BJ (cell line): ENCODE results near the gene MAPK14. TPM values are rescaled to one million over a fixed set of nuclear protein-coding genes. Genes with fewer than 3 reads are reported as not detected.

ENCODE experiments used
- CTCF ChIA-PET: fragments of 350-600 bp; formaldehyde crosslinking; extraction: SDS; loops from one replicate; lab custom pipeline; 2021; ENCODE audit warnings: antibody characterized with exemption, inconsistent platforms; lab: Yijun Ruan, JAX
- POLR2A ChIA-PET: fragments of 300-600 bp; sonication (Branson Sonifier 250); formaldehyde crosslinking; extraction: SDS; loops from one replicate; lab custom pipeline; 2021; ENCODE audit warnings: antibody characterized with exemption; lab: Charles Lee
- DNase-seq: peaks from one replicate; pipeline ENCODE4 v3.0.0-alpha.2; 2011; ENCODE audit warnings: low read depth
- H3K27me3 ChIP-seq: 2 replicates; pipeline ENCODE4 v1.6.0; 2011; ENCODE audit warnings: low read length; ENCODE audit not compliant: control insufficient read depth, insufficient read depth
- H3K36me3 ChIP-seq: 2 replicates; pipeline ENCODE4 v1.5.1; 2011; ENCODE audit warnings: low read length; ENCODE audit not compliant: control insufficient read depth, insufficient read depth
- H3K4me3 ChIP-seq: 2 replicates; pipeline ENCODE4 v1.5.1; 2011; ENCODE audit warnings: low read depth, mild to moderate bottlenecking, control low read depth, low read length
- polyA plus RNA-seq: library from polyadenylated mRNA; depleted of rRNA; stranded (reverse); fragments of >200 nt; gene quantifications from 2 replicates; pipeline ENCODE4 v1.2.3, GENCODE V29; 2011
- TF ChIP-seq, protein P1 (sequence below): IDR thresholded peaks from 2 replicates; pipeline ENCODE4 v1.5.1; 2011; ENCODE audit warnings: low read depth, mild to moderate bottlenecking, control low read depth, inconsistent platforms, low read length, moderate library complexity; ENCODE audit not compliant: insufficient read depth

The MAPK14 gene
- polyA plus RNA-seq, 1 experiment: 33.9 TPM

DNA sequence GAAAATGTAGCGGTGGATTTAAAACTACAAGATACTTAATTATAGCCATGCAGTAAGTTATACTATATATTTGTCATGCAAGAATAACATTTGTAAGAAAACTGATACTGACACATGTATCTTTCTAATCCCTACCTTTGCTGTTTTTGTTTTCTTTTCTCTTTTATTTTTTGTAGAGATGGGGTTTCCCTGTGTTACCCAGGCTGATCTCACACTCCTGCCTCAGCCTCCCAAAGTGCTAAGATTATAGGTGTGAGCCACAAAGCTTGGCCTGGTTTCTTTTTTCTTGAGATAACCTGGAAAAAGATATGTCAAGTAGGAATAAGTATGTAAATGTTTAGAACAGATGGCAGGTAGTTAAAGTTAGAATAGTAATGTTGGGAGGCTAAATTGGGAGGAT, 44.1 kb downstream of the MAPK14 start:
- TF ChIP-seq, protein P1, sequence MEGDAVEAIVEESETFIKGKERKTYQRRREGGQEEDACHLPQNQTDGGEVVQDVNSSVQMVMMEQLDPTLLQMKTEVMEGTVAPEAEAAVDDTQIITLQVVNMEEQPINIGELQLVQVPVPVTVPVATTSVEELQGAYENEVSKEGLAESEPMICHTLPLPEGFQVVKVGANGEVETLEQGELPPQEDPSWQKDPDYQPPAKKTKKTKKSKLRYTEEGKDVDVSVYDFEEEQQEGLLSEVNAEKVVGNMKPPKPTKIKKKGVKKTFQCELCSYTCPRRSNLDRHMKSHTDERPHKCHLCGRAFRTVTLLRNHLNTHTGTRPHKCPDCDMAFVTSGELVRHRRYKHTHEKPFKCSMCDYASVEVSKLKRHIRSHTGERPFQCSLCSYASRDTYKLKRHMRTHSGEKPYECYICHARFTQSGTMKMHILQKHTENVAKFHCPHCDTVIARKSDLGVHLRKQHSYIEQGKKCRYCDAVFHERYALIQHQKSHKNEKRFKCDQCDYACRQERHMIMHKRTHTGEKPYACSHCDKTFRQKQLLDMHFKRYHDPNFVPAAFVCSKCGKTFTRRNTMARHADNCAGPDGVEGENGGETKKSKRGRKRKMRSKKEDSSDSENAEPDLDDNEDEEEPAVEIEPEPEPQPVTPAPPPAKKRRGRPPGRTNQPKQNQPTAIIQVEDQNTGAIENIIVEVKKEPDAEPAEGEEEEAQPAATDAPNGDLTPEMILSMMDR: no peak
- no peak for DNase-seq
- no peaks in the 10 kb centered on the region for H3K27me3 ChIP-seq
- ChIA-PET POLR2A (no interaction called here), CTCF (interaction anchor here (1.0 kb wide), 1 partner anchor 44 kb away, joined by 3 read pairs; the partner anchor contains the start of gene MAPK14)
- H3K4me3 ChIP-seq: no peak overlapping the region
- no peaks in the 10 kb centered on the region; the same call in 1 of the 2 replicates for H3K36me3 ChIP-seq

DNA sequence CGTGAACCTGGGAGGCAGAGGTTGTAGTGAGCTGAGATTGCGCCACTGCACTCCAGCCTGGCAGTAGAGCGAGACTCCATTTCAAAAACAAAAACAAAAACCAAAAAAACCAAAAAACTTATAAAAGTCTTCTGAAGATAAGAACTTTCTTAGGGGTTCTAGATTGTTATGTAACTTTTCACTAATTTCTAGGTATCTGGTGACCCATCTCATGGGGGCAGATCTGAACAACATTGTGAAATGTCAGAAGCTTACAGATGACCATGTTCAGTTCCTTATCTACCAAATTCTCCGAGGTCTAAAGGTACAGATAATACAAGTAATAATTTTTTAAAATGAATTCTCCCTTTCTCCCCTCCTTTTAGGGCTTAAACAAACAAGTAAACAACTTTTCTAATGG, 45.1 kb downstream of the MAPK14 start:
- H3K4me3 ChIP-seq: no peak overlapping the region
- no peaks in the 10 kb centered on the region for H3K27me3 ChIP-seq
- no peaks in the 10 kb centered on the region; the same call in 1 of the 2 replicates for H3K36me3 ChIP-seq
- ChIA-PET POLR2A (no interaction called here), CTCF (interaction anchor here (0.6 to 1.4 kb wide), 3 partner anchors 43 to 45 kb away, joined by 3 to 4 read pairs (median 3); partner anchors contain the start of gene MAPK14)
- DNase-seq: no peak
- TF ChIP-seq, protein P1: no peak

DNA sequence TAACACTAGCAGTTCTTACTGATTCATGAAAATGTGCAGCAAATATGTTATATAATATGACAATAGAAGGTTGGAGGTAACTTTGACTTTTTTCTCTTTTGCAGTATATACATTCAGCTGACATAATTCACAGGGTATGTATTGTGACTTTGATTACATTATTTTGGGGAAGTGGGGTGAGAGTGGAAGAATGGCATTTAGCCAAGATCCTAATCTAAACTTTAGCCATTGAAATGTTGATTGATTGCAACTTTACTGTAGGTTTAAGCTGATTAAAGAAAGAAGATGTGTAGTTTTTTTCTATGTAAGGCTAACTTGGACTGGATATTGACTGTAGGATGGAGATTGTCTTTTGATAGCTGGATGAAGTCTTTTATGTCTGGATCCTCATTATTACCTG, 46.0 kb downstream of the MAPK14 start:
- no peaks in the 10 kb centered on the region for H3K27me3 ChIP-seq
- ChIA-PET POLR2A (interaction anchor here (0.6 kb wide), 1 partner anchor 156 kb away, joined by 3 read pairs; no protein-coding TSS in a partner anchor), CTCF (interaction anchor here (1.2 to 1.7 kb wide), 4 partner anchors 13 to 46 kb away, joined by 3 to 5 read pairs (median 4); partner anchors contain the start of gene MAPK14)
- DNase-seq: no peak
- no peak overlapping the region for H3K4me3 ChIP-seq
- TF ChIP-seq, protein P1: no peak
- H3K36me3 ChIP-seq: peaks cover 2% of the 10 kb centered on the region

DNA sequence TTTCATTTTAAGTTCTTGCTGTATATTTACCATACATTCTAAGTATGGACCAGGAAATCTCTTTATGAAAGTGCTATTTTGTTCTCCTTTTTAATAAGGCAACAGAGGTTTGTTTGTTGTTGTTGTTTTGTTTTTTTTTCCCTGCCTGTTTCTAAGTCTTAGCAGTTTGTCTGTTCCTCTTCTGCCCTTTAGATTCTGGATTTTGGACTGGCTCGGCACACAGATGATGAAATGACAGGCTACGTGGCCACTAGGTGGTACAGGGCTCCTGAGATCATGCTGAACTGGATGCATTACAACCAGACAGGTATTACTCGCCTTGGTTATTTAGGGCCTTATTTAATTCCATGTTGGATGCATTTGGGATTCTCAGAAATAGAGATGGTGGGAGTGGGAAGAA, 48.0 kb downstream of the MAPK14 start:
- ChIA-PET CTCF (interaction anchor here (1.2 to 1.4 kb wide), 2 partner anchors 19 to 20 kb away, joined by 3 to 9 read pairs; no protein-coding TSS in a partner anchor), POLR2A (no interaction called here)
- Histone ChIP-seq H3K4me3 (no peak overlapping the region), H3K36me3 (peaks cover 2% of the 10 kb centered on the region), H3K27me3 (no peaks in the 10 kb centered on the region)
- TF ChIP-seq, protein P1: no peak
- no peak for DNase-seq

DNA sequence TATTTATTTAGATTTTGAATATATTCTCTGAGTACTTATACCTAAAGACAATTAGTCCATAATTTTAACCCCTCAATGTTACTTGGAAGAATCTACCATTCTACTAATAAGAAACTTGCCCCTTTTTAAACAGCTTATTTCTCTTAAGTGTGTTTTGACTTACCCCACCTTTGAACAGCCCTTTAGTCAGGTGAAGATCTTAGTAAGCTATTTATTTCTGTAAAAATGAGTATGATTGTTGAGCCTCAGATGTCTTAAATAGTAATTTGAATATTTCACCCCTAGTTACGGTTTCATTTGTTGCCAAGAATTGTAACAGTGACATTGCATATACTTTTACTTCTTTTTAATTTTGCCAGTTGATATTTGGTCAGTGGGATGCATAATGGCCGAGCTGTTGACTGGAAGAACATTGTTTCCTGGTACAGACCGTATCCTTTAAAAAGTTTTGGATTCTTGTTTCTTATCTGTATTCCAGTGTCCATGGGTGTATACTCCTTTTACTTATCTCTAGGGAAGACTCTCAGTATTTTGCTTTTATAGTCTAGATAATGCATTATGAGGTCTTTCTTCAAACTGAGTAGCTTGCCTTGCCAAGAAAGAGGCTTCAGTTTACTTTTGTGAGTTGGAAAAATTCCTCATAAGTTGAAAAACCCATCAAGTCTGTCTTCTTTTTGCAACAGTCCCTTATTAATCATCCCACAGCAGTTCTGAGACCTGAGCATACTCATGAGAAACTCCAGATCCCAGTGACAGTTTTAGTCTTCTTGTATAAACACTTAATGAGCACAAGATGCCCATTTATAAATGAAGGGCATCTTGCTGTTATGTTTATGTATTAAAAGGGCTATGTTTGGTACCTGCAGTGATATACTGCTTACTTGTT, 48.8 kb downstream of the MAPK14 start:
- CTCF ChIA-PET: interaction anchor here (0.9 to 1.4 kb wide), 5 partner anchors 10 to 49 kb away, joined by 3 to 9 read pairs (median 4); partner anchors contain the start of gene MAPK14
- Histone ChIP-seq H3K27me3 (no peaks in the 10 kb centered on the region), H3K36me3 (peaks cover 2% of the 10 kb centered on the region), H3K4me3 (no peak overlapping the region)
- DNase-seq: no peak
- TF ChIP-seq, protein P1: no peak
- POLR2A ChIA-PET: no interaction called here
